Measurements from ENCODE around the gene AIG1. TPM values are rescaled to one million over a fixed set of nuclear protein-coding genes. Genes with fewer than 3 reads are reported as not detected.

Gene AIG1
- total RNA-seq, 1 donor from 2014 or later: 4.7 TPM

- Mint-ChIP-seq H3K36me3 (ENCODE audit: low read depth) (no peaks in the 10 kb centered on the region), H3K9me3 (peaks cover 8% of the 10 kb centered on the region), H3K4me1 (no peaks in the 10 kb centered on the region), H3K27ac (no peak overlapping the region), H3K4me3 (no peak overlapping the region), H3K27me3 (no peaks in the 10 kb centered on the region)
- intact Hi-C loops (cut with micrococcal nuclease): no loop called here
- no peak for DNase-seq
Observed at GRCh38 chr6:143222801-143223231, 162.1 kb downstream of the AIG1 start.

- Mint-ChIP-seq H3K36me3 (ENCODE audit: low read depth) (no peaks in the 10 kb centered on the region), H3K27me3 (no peaks in the 10 kb centered on the region), H3K4me1 (no peaks in the 10 kb centered on the region), H3K27ac (no peak overlapping the region), H3K4me3 (no peak overlapping the region), H3K9me3 (peaks cover 5% of the 10 kb centered on the region)
- intact Hi-C loops (cut with micrococcal nuclease): no loop called here
- DNase-seq: no peak
Observed at GRCh38 chr6:143223895-143224294, 163.2 kb downstream of the AIG1 start.

- DNase-seq: no peak
- H3K27me3 Mint-ChIP-seq: no peaks in the 10 kb centered on the region
- intact Hi-C loops (cut with micrococcal nuclease): no loop called here
- H3K27ac Mint-ChIP-seq: no peak overlapping the region
- H3K36me3 Mint-ChIP-seq (ENCODE audit: low read depth): no peaks in the 10 kb centered on the region
- peaks cover 5% of the 10 kb centered on the region for H3K9me3 Mint-ChIP-seq
- H3K4me3 Mint-ChIP-seq: no peak overlapping the region
- no peaks in the 10 kb centered on the region for H3K4me1 Mint-ChIP-seq
Observed at GRCh38 chr6:143224516-143224915, 163.8 kb downstream of the AIG1 start.

GRCh38 chr6:143225929-143226328 lies 165.2 kb downstream of the AIG1 start:
- H3K27me3 Mint-ChIP-seq: no peaks in the 10 kb centered on the region
- H3K36me3 Mint-ChIP-seq (ENCODE audit: low read depth): no peaks in the 10 kb centered on the region
- H3K27ac Mint-ChIP-seq: no peak overlapping the region

GRCh38 chr6:143227675-143228074 lies 167.0 kb downstream of the AIG1 start:
- Mint-ChIP-seq H3K4me1 (no peaks in the 10 kb centered on the region), H3K4me3 (no peak overlapping the region), H3K9me3 (peaks cover 5% of the 10 kb centered on the region), H3K27ac (no peak overlapping the region), H3K36me3 (ENCODE audit: low read depth) (no peaks in the 10 kb centered on the region), H3K27me3 (no peaks in the 10 kb centered on the region)
- no peak for DNase-seq
- intact Hi-C loops (cut with micrococcal nuclease): no loop called here

More at GRCh38 chr6:143225929-143226328, 165.2 kb downstream of the AIG1 start:
- no peak for DNase-seq
- intact Hi-C loops (cut with micrococcal nuclease): no loop called here
- Mint-ChIP-seq H3K4me3 (no peak overlapping the region), H3K9me3 (peaks cover 5% of the 10 kb centered on the region), H3K4me1 (no peaks in the 10 kb centered on the region)

DNA sequence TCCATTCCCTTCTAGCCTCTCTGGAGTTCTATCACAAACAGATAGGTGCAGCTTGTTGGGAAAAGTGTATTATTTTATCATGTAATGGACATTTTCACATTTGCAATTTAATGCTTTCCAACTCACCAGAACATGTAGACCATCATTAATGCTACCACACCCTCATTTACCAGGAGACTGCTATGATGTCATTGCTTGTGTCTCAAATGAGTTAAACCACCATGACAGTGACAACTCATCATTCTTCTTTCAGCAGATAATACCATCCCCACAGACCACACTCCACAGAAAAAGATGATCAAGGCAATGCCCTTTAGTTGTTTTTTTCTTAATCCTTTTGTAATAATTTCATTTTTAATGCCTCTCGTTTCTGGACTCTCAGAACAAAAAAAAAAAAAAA lies 168.7 kb downstream of the AIG1 start:
- DNase-seq: no peak
- Mint-ChIP-seq H3K4me3 (no peak overlapping the region), H3K27me3 (no peaks in the 10 kb centered on the region), H3K36me3 (ENCODE audit: low read depth) (no peaks in the 10 kb centered on the region), H3K9me3 (peaks cover 5% of the 10 kb centered on the region), H3K27ac (no peak overlapping the region), H3K4me1 (no peaks in the 10 kb centered on the region)
- intact Hi-C loops (cut with micrococcal nuclease): no loop called here

DNA sequence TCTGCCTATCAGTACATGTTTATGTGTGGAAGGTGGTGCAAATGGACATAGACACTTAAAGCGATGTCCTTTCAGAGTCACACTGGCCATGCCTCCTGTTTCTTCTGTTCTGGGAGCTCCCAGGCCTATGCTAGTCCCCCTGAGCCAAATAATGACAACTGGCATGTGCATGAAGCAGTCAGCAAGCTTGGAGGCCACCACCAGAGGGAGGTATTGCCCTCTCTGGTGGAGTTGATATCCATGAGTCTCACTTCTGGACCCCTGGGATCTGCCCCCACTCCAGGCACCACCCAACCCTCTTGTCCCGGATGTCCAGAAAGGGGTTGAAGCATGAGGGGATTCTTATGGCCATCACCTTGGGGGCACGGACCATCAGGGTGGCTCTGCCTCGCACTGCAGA lies 172.2 kb downstream of the AIG1 start:
- no peaks in the 10 kb centered on the region for H3K4me1 Mint-ChIP-seq
- no peak overlapping the region for H3K27ac Mint-ChIP-seq
- no peaks in the 10 kb centered on the region for H3K9me3 Mint-ChIP-seq
- intact Hi-C loops (cut with micrococcal nuclease): loop anchor here (1.0 kb wide), 1 partner anchor 194 kb away; no protein-coding TSS in a partner anchor
- H3K36me3 Mint-ChIP-seq (ENCODE audit: low read depth): no peaks in the 10 kb centered on the region
- no peaks in the 10 kb centered on the region for H3K27me3 Mint-ChIP-seq
- no peak overlapping the region for H3K4me3 Mint-ChIP-seq
- peak; percentile 74 for DNase-seq

DNA sequence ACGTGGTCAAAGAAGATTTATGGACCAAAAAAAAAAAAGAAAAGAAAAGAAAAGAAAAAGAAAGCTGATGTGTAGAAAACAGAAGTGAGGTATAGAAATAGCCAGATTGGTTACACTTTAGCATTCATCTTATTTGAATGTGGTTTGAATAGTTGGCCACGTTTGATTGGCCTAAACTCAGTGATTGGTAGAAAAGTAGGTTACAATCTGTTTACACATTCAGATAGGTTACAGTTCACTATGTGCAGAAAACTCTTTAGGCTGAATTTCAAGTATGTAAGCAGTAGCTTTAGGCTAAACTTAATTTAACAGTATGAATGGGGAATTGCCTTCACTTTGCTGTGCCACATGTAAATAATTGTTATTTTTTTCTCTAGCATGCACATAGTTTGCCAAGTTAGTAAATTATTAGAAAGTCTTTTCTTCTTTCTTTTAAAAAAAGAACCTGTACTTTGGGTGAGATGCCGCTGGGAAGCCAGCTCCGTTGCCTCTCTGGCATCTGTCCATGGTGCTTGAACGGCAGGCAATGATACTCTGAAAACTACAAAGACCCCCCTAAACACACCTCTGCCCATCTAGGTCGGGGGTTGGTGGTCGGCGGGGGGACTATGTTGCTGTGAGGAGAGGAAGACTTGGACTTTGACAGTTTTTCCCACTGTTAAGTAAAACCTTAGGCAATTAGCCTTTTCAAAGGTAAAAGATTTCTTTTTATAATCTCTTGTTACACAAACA lies 173.0 kb downstream of the AIG1 start:
- DNase-seq: no peak
- Mint-ChIP-seq H3K4me3 (no peak overlapping the region), H3K4me1 (no peaks in the 10 kb centered on the region), H3K27me3 (no peaks in the 10 kb centered on the region), H3K36me3 (ENCODE audit: low read depth) (no peaks in the 10 kb centered on the region), H3K27ac (no peak overlapping the region), H3K9me3 (no peaks in the 10 kb centered on the region)
- intact Hi-C loops (cut with micrococcal nuclease): loop anchor here (1.0 kb wide), 1 partner anchor 194 kb away; no protein-coding TSS in a partner anchor

- Mint-ChIP-seq H3K4me3 (no peak overlapping the region), H3K9me3 (no peaks in the 10 kb centered on the region), H3K36me3 (ENCODE audit: low read depth) (no peaks in the 10 kb centered on the region), H3K27ac (no peak overlapping the region), H3K27me3 (no peaks in the 10 kb centered on the region), H3K4me1 (no peaks in the 10 kb centered on the region)
- intact Hi-C loops (cut with micrococcal nuclease): no loop called here
- no peak for DNase-seq
Observed at GRCh38 chr6:143234734-143235133, 174.0 kb downstream of the AIG1 start.

- no peak overlapping the region for H3K27ac Mint-ChIP-seq
- no peak overlapping the region for H3K4me3 Mint-ChIP-seq
- DNase-seq: no peak
- H3K36me3 Mint-ChIP-seq (ENCODE audit: low read depth): no peaks in the 10 kb centered on the region
- H3K27me3 Mint-ChIP-seq: no peaks in the 10 kb centered on the region
- no peaks in the 10 kb centered on the region for H3K4me1 Mint-ChIP-seq
- intact Hi-C loops (cut with micrococcal nuclease): no loop called here
- no peaks in the 10 kb centered on the region for H3K9me3 Mint-ChIP-seq
Observed at GRCh38 chr6:143236151-143236798, 175.6 kb downstream of the AIG1 start.

- H3K27ac Mint-ChIP-seq: no peak overlapping the region
- no peaks in the 10 kb centered on the region for H3K9me3 Mint-ChIP-seq
- DNase-seq: no peak
- H3K4me1 Mint-ChIP-seq: no peaks in the 10 kb centered on the region
- no peaks in the 10 kb centered on the region for H3K27me3 Mint-ChIP-seq
- no peaks in the 10 kb centered on the region for H3K36me3 Mint-ChIP-seq (ENCODE audit: low read depth)
- intact Hi-C loops (cut with micrococcal nuclease): no loop called here
- H3K4me3 Mint-ChIP-seq: no peak overlapping the region
Observed at GRCh38 chr6:143238306-143238705, 177.6 kb downstream of the AIG1 start.

DNA sequence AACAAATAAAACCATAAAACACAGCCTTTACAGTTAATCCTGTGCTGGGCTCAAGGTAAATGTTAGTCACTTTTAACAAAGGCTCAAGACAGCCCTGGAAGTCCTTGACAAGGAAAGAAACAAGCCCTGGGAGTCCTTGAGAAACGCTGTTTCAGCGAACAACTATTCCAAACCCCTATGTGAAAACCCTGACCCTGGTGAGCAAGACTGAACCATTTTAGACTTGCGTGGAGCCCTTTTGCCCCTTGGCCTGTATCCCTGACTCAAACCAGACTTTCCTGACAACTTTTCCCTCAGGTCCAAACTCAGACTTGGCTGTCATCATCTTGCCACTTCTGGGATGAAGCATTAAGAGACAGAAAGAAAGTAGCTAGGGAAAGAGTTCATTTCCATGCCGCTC lies 180.4 kb downstream of the AIG1 start:
- no peaks in the 10 kb centered on the region for H3K4me1 Mint-ChIP-seq
- H3K27ac Mint-ChIP-seq: no peak overlapping the region
- H3K9me3 Mint-ChIP-seq: no peaks in the 10 kb centered on the region
- H3K27me3 Mint-ChIP-seq: no peaks in the 10 kb centered on the region
- no peaks in the 10 kb centered on the region for H3K36me3 Mint-ChIP-seq (ENCODE audit: low read depth)
- H3K4me3 Mint-ChIP-seq: no peak overlapping the region
- no peak for DNase-seq
- intact Hi-C loops (cut with micrococcal nuclease): no loop called here

GRCh38 chr6:143241911-143242310 lies 181.2 kb downstream of the AIG1 start:
- Mint-ChIP-seq H3K4me1 (no peaks in the 10 kb centered on the region), H3K27ac (no peak overlapping the region), H3K36me3 (ENCODE audit: low read depth) (no peaks in the 10 kb centered on the region), H3K27me3 (no peaks in the 10 kb centered on the region), H3K9me3 (no peaks in the 10 kb centered on the region), H3K4me3 (no peak overlapping the region)
- no peak for DNase-seq
- intact Hi-C loops (cut with micrococcal nuclease): no loop called here

DNA sequence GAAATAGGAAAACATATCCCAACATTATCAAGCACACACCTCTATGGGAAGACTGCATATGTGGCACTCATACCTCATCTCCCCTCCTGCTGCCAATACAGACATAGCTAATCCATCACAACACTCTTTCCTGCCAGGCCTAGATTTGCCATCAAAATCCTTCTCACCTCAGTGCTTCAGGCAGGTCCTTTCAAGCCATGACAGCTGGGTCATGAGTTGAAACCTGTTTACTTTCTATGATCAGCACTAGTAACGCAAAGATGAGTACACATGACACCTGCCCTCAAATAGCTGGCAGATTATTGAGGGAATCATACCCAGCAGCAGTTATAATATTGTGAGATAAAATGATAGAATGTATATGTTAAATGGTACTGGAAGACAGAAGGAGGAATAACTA lies 183.1 kb downstream of the AIG1 start:
- Mint-ChIP-seq H3K36me3 (ENCODE audit: low read depth) (no peaks in the 10 kb centered on the region), H3K27me3 (no peaks in the 10 kb centered on the region), H3K4me3 (no peak overlapping the region), H3K9me3 (no peaks in the 10 kb centered on the region), H3K27ac (no peak overlapping the region), H3K4me1 (no peaks in the 10 kb centered on the region)
- intact Hi-C loops (cut with micrococcal nuclease): no loop called here
- no peak for DNase-seq

Data from activated CD4-positive, alpha-beta T cell treated with anti-CD3 and anti-CD28 coated beads, Interleukin-2, amount 10 ng/mL, durations not matched to agents 24 days and 14 days (primary cell).